ENCODE results near the gene GDE1.

Gene GDE1

GRCh38 chr16:19523559-19524355, 1.9 kb upstream of the GDE1 start, which contains the start of gene CCP110:
TSS of gene CCP110 (plus strand) at chr16:19523942. CDS start at chr16:19527882, 3,940 bp downstream.
- peak; percentile 94 to 95 for DNase-seq

GRCh38 chr16:19523184-19523558, 1.3 kb upstream of the GDE1 start:
- no peak for DNase-seq

- no peak for DNase-seq
These were observed 862 bp upstream of the GDE1 start for GRCh38 chr16:19522760-19523159.

DNA sequence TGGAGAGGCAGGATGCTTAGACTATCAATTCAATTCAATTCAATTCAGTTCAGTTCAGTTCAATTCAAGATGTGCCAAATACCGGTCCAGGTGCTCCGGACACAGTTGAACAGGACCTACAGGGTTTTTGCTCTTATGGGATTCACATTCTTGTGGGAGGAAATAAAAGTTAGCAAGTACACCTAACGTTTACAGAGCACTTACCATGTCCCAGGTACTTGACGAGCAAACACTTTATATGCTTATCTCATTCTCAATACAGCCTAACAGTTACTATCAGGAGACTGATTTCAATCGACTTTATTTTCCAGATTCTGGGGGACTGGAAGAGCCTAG, 467 bp upstream of the GDE1 start:
- DNase-seq = no peak

GRCh38 chr16:19520861-19521331, 1.0 kb downstream of the GDE1 start:
- peak; percentile 27 to 30 for DNase-seq

DNA sequence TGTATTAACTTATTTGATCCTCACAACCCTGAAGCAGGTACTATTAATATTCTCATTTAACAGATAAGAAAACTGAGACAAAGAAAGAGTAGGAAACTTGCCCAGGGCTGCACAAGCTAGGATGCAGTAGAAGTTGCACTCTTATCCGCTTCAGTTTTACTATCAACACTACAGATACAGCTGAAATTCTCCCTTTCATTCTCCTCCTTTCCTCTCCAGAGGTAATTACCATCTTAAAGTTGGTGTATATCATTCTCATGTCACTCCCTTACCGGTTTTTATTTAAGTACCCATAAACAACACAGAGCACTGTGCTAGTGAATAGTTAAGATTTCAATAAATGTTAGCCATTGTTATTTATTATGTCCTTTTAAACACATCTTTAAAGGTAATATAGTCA, 3.5 kb downstream of the GDE1 start:
- DNase-seq = no peak

DNA sequence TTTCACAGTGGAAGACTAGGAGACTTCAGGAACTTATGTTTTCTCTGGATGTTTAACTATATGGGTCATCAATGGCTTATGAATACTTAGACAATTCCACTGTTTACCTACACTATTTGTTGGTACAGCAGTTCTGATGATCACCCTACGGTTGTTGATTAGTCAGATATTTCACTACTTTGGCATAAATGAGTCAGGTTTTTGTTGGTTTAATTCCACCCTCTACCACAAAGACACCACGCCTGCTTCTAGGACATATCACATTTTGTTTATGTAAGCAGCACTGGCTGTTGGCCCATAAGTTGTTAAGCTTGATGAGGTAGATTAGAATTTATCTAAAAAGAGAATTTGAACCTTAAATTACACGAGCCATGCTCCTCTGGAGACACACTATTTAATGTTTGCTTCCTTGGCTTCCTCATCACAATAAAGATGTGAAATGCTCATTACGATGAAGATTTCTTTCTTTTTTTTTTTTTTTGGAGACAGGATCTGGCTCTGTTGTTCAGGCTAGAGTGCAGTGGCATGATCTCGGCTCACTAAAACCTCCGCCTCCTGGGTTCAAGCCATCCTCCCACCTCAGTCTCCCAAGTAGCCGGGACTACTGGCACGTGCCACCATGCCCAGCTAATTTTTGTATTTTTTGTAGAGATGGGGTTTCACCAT, 4.3 kb downstream of the GDE1 start:
- DNase-seq = no peak

GRCh38 chr16:19515757-19516156, 6.1 kb downstream of the GDE1 start:
- DNase-seq = no peak

DNA sequence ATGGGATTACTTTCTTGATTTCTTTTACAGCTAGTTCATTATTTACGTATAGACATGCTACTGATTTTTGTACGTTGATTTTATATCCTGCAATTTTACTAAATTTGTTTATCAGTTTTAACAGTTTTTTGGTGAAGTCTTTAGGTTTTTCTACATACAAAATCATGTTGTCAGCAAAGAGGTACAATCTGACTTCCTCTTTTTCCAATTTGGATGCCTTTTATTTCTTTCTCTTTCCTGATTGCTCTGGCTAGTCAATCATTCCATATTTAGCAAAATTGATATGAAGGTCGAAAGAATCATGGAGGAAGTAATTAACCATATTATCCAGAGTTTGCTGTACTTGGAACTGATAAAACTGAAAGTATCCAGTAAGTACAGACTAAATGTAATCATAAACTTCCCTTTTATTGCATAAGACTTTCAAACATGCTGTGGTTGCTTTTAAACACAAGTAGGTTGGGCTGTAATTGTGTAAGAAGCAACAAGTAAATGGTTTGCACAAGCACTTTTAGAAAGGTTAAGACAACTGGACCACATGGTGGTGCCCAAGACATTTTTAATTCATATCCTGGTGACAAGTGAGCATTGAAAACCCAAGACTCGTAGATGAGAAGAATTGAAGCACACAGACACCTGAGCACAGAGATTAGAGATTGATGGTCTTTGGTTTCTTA, 8.4 kb downstream of the GDE1 start:
- DNase-seq = no peak

GRCh38 chr16:19512297-19512696, 9.6 kb downstream of the GDE1 start:
- DNase-seq = no peak

- DNase-seq = no peak
These were observed 14.0 kb downstream of the GDE1 start for GRCh38 chr16:19507867-19508266.

- DNase-seq = no peak
These were observed 14.9 kb downstream of the GDE1 start for GRCh38 chr16:19506965-19507364.

- DNase-seq = no peak
These were observed 16.1 kb downstream of the GDE1 start for GRCh38 chr16:19505600-19506303.

DNA sequence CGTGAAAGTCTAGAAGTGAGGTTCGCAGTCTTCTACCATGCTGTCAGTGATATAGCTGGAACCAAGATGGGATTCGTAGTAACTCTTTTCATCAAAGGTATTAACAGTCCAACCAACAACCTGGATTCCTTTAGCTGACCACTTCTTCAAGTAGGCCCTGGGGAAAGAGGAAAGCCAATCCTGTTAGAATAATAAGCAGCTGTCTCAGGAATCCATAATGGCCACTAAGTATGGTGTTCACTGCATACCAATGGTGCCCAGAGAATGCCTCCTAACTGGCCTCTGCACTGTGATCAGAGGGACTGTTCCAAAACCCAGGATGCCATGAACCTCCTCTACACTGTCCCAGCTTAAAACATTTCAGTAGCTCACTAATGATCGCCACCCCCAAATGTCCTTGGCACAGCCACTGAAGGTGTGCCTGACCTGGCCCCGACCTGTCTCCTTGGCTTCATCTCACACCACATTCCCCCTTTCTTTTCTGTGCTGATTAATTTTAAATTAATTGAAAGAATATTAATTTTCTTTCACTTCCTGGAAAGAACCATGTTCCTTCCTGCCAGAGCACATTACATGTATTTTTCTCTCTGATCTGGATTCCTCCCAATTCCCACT, 18.3 kb downstream of the GDE1 start:
- DNase-seq = no peak

DNA sequence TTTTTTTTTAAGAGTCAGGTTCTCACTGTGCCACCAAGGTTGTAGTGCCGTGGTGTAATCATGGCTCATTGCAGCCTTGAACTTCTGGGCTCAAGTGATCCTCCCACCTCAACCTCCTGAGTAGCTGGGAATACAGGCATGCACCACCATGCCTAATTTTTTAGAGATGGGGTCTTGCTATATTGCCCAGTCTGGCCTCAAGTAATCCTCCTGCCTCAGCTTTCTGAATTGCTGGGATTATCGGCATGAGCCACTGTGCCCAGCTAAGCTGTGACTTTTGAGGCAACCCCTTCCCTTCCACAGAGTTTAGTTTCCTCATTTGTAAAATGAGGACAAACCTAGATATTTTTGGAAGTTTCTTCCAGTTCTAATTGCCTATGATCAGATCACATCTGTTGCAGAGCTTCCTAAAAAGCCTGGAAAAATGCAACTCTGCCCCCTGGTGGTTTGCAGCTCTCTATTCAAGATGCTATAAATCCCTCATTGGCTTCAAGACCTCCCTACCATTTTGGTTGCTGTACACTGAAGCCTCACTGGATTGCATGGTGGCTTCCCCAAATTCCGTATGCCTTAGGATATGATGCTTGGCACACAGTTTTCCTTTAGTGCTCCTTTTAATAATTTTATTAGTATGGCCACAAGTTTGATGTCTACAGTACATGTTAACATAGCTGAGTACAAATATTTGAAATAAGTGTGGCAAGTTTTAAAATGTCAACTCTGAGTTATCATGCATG, 19.3 kb downstream of the GDE1 start:
- DNase-seq = peak; percentile 59 to 70

GRCh38 chr16:19499481-19499880, 22.4 kb downstream of the GDE1 start:
- no peak for DNase-seq

- no peak for DNase-seq
These were observed 22.9 kb downstream of the GDE1 start for GRCh38 chr16:19499006-19499405.

DNA sequence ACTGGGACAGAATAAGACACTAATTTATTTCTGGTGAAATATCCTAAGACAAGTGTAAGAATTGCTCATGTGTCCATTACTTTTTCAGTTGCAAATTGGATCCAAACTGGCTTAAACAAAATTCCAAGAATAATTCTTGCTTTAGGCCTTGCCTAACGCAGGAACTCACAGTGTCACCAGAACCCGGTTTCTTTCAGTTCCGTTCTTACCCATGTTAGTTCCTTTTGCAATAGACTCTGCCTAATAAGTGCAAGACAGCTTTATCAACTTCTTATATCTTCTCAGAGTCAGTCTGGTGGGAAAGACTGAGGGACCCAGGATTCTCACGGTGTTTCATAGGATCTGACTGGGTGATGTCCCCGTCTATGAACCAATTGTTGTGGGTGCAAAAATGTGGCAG, 24.7 kb downstream of the GDE1 start:
- DNase-seq = no peak

GRCh38 chr16:19490619-19491018, 31.3 kb downstream of the GDE1 start:
- no peak for DNase-seq

DNA sequence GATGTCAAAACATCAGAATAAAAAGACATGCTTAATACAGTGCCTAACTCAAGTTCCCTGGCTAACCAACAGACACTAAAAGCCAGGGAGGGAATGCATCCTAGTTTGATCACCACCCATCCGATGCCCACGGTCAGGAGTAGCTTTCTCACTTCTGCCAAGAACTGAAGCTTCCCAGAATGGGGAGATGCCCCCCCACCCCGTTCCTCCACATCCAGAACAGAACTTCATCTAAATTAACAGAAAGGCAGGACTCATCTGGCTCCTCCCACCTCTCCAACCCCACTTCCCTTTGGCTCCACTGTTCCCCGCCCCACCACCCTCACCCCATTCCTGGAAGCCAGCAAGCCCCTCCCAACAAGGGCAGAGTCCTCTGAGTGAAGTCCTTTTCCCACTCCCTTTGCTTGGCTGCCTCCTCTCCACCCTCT, 33.7 kb downstream of the GDE1 start:
- DNase-seq = no peak

- DNase-seq = no peak
These were observed 35.1 kb downstream of the GDE1 start for GRCh38 chr16:19486750-19487325.

DNA sequence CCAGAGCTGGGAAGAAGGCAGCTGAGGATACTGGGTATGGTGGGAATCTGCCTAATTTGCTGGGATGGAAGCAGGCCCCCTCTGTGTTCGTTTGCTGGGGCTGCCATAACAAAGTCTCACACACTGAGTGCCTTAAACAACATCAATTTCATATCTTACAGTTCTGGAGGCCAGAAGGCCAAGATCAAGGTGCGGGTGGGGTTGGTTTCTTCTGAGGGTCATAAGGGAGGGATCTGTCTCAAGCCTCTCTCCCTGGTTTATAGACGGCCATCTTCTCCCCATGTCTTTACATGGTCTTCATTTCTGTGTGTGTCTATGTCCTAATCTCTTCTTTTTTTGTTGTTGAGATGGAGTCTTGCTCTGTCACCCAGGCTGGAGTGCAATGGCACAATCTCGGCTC, 35.8 kb downstream of the GDE1 start:
- no peak for DNase-seq

All from activated T-cell treated with anti-CD3 and anti-CD28 coated beads, Interleukin-2, amount 50 U/mL, for 48 hours (primary cell).